Neuronal stem cell (in vitro differentiated cells): ENCODE results near the gene ENAH.

Source experiments
- DNase-seq: peaks from one replicate; pipeline ENCODE4 v3.0.0-alpha.2; 2013; ENCODE audit warnings: low spot score
- H2AFZ ChIP-seq: one replicate; pipeline ENCODE4 v1.6.1; 2013; ENCODE audit warnings: mild to moderate bottlenecking, low read length, inconsistent platforms
- H2AK5ac ChIP-seq: 2 replicates; pipeline ENCODE4 v1.6.1; 2013; ENCODE audit warnings: low read depth, mild to moderate bottlenecking, inconsistent platforms, low read length, moderate library complexity, mixed read lengths
- H2BK120ac ChIP-seq: 2 replicates; pipeline ENCODE4 v1.6.1; 2013; ENCODE audit warnings: low read depth, mild to moderate bottlenecking, inconsistent platforms, low read length, moderate library complexity, mixed read lengths
- H2BK12ac ChIP-seq: one replicate; pipeline ENCODE4 v1.6.1; 2013; ENCODE audit warnings: low read length, inconsistent platforms
- H2BK15ac ChIP-seq: 2 replicates; pipeline ENCODE4 v1.6.1; 2013; ENCODE audit warnings: mild to moderate bottlenecking, low read length, inconsistent platforms, mixed read lengths
- H2BK5ac ChIP-seq: one replicate; pipeline ENCODE4 v1.6.1; 2013; ENCODE audit warnings: inconsistent platforms, mild to moderate bottlenecking, low read length, moderate library complexity
- H3K14ac ChIP-seq: one replicate; pipeline ENCODE4 v1.6.1; 2013; ENCODE audit warnings: low read length, inconsistent platforms
- H3K18ac ChIP-seq: 2 replicates; pipeline ENCODE4 v1.6.1; 2013; ENCODE audit warnings: low read length, inconsistent platforms
- H3K23ac ChIP-seq: 2 replicates; pipeline ENCODE4 v1.6.1; 2013; ENCODE audit warnings: low read depth, mild to moderate bottlenecking, mixed read lengths, low read length, inconsistent platforms; ENCODE audit not compliant: poor library complexity
- H3K27ac ChIP-seq: replicated peaks from 3 replicates; pipeline ENCODE4 v1.5.1; 2013; ENCODE audit warnings: low read length, inconsistent platforms
- H3K27me3 ChIP-seq, 3 experiments: 2 replicates each; pipeline ENCODE4 v1.6.1; 2013; ENCODE audit warnings: low read length in 3 of 3, mild to moderate bottlenecking in 2 of 3, inconsistent platforms in 1 of 3, low read depth in 1 of 3, mixed read lengths in 1 of 3, moderate library complexity in 1 of 3; ENCODE audit not compliant: control insufficient read depth in 3 of 3, insufficient read depth in 3 of 3
- H3K36me3 ChIP-seq, 2 donors: replicated peaks in 1 of 2; 2 replicates each; pipeline ENCODE4 v1.6.1; 2013; ENCODE audit warnings: low read length in 2 of 2; ENCODE audit not compliant: control insufficient read depth in 2 of 2, insufficient read depth in 2 of 2
- H3K4ac ChIP-seq: 2 replicates; pipeline ENCODE4 v1.6.1; 2013; ENCODE audit warnings: inconsistent platforms, mild to moderate bottlenecking, low read length, moderate library complexity
- H3K4me1 ChIP-seq, 2 donors: 1 replicate in 1 of 2; 2 replicates in 1 of 2; pipeline ENCODE4 v1.6.1; 2013; ENCODE audit warnings: low read length in 2 of 2, low read depth in 1 of 2; ENCODE audit not compliant: control insufficient read depth in 2 of 2, insufficient read depth in 1 of 2
- H3K4me2 ChIP-seq: one replicate; pipeline ENCODE4 v1.6.1; 2013; ENCODE audit warnings: mild to moderate bottlenecking, low read length, inconsistent platforms; ENCODE audit not compliant: insufficient read depth, poor library complexity, severe bottlenecking
- H3K4me3 ChIP-seq, 2 donors: 2 replicates each; pipeline ENCODE4 v1.5.1; 2013; ENCODE audit warnings: low read length in 2 of 2, mild to moderate bottlenecking in 2 of 2, inconsistent platforms in 1 of 2, moderate library complexity in 1 of 2
- H3K79me1 ChIP-seq: one replicate; pipeline ENCODE4 v1.6.1; 2013; ENCODE audit warnings: low read depth, mild to moderate bottlenecking, inconsistent platforms, low read length, moderate library complexity
- H3K9ac ChIP-seq: one replicate; pipeline ENCODE4 v1.6.1; 2013; ENCODE audit warnings: mild to moderate bottlenecking, low read depth, low read length, inconsistent platforms; ENCODE audit not compliant: poor library complexity
- H3K9me3 ChIP-seq, 2 donors: replicated peaks in 1 of 2; 2 replicates each; pipeline versions ENCODE3 to v1.6.1; 2013; ENCODE audit warnings: low read length in 2 of 2, mild to moderate bottlenecking in 2 of 2, inconsistent platforms in 1 of 2, low read depth in 1 of 2, mixed read lengths in 1 of 2, moderate library complexity in 1 of 2; ENCODE audit not compliant: control insufficient read depth in 2 of 2, insufficient read depth in 1 of 2
- H4K8ac ChIP-seq: one replicate; pipeline ENCODE4 v1.6.1; 2013; ENCODE audit warnings: low read depth, mild to moderate bottlenecking, inconsistent platforms, low read length, moderate library complexity
- H4K91ac ChIP-seq: one replicate; pipeline ENCODE4 v1.6.1; 2013; ENCODE audit warnings: low read length, low read depth, mild to moderate bottlenecking, inconsistent platforms; ENCODE audit not compliant: poor library complexity
- WGBS, 2 donors: extraction: QIAGEN DNeasy Blood & Tissue Kit; methylation state at CpG; one replicate each; pipeline ENCODE4 v1.1.7; 2013; ENCODE audit warnings: missing lambda C conversion rate in 2 of 2, mixed read lengths in 1 of 2; ENCODE audit not compliant: insufficient read length in 2 of 2, insufficient replicate concordance in 1 of 2; ENCODE audit errors: extremely low coverage in 2 of 2; 5-methylcytosine and 5-hydroxymethylcytosine counted together

Gene ENAH

DNA sequence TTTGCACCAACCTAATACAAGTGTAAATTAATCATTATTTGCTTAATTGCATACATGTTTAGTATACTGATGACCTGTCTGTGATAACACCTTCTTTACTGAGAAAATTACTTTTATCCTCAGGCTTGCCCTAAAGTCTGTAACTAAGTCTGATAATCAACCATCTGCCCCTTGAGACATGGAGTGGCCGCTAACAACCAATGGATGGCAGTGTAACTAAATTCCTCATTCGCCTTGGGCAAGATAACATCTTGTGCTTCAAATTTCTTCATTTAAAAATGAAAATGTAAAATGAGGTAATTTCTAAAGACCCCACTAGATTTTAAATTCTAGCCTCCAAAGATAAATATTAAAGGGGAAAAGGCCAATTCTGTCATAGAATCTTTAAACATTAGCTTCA, 85.1 kb downstream of the ENAH start:
- Histone ChIP-seq H3K18ac (no peak overlapping the region), H3K23ac (no peak overlapping the region), H3K4me1 (peaks cover 0 to 2% of the 10 kb centered on the region in 2 donors), H3K4me3 (no peak overlapping the region), H3K4ac (no peak overlapping the region), H3K27ac (no peak overlapping the region), H3K9ac (no peak overlapping the region), H2BK120ac (no peak overlapping the region), H3K36me3 (peaks cover 4 to 69% of the 10 kb centered on the region in 2 donors), H2AK5ac (no peak overlapping the region), H4K91ac (no peak overlapping the region), H2BK15ac (no peak overlapping the region), H2BK5ac (no peak overlapping the region), H2AFZ (no peak overlapping the region), H3K27me3 (no peaks in the 10 kb centered on the region), H3K14ac (no peak overlapping the region), H3K79me1 (peaks cover 4% of the 10 kb centered on the region), H2BK12ac (no peak overlapping the region), H3K4me2 (no peak overlapping the region), H4K8ac (no peak overlapping the region), H3K9me3 (peaks cover 0 to 3% of the 10 kb centered on the region in 2 donors)
- WGBS, 2 donors = no CpG with 5 or more reads among the region's 2 CpGs
- no peak for DNase-seq

DNA sequence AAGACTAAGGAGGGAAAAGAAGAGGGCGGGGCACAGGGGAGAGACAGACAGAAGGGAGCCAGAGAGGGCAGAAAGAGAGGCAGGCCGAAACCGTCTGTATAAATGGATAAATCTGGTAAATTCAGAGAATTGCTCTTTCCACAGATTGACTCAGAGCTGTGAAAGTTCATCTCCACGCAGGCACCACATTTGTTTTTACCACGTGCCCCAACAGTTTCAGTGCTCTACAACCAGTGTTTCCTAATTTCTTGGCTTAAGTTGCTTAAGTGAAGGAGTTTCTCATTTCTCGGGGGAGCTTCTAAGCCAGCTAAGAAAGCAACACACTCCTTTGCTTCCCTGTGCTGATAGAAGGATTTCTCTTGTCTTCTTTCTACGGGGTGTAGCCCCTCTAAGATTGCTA, 87.1 kb downstream of the ENAH start:
- H2BK12ac ChIP-seq = no peak overlapping the region
- H3K9me3 ChIP-seq = no peaks in the 10 kb centered on the region
- H3K18ac ChIP-seq = no peak overlapping the region
- no peak overlapping the region for H3K4me2 ChIP-seq
- H2AFZ ChIP-seq = no peak overlapping the region
- H3K14ac ChIP-seq = no peak overlapping the region
- no peak overlapping the region for H3K4me3 ChIP-seq
- no peak overlapping the region for H4K91ac ChIP-seq
- no peak overlapping the region for H3K23ac ChIP-seq
- no peak overlapping the region for H2BK5ac ChIP-seq
- H3K27ac ChIP-seq = no peak overlapping the region
- H2BK15ac ChIP-seq = no peak overlapping the region
- no peaks in the 10 kb centered on the region for H3K79me1 ChIP-seq
- no CpG with 5 or more reads among the region's 7 CpGs for WGBS, 2 donors
- H2AK5ac ChIP-seq = no peak overlapping the region
- H3K36me3 ChIP-seq = peaks cover 6 to 77% of the 10 kb centered on the region in 2 donors
- H3K9ac ChIP-seq = no peak overlapping the region
- H4K8ac ChIP-seq = no peak overlapping the region
- no peak for DNase-seq
- peaks cover 0 to 2% of the 10 kb centered on the region in 2 donors for H3K4me1 ChIP-seq
- no peak overlapping the region for H3K4ac ChIP-seq
- H2BK120ac ChIP-seq = no peak overlapping the region
- H3K27me3 ChIP-seq = no peaks in the 10 kb centered on the region

DNA sequence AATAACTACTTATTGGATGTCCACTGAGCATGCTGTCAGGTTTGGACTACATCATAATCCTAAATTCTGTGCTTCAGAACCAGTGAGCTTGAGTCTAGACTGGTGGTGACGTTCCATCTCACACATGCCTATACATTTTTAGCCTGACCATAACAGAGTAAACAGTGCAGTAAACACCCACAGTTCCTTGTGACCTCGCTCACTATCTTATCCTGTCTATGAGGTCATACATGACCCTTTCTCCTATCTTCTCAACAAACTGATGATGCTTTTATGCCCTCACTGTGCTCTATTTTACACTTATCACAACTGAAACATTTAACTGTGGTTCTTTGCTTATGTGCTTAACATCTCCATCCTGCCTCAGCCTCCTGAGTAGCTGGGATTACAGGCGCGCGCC, 91.2 kb downstream of the ENAH start:
- Histone ChIP-seq H4K91ac (no peak overlapping the region), H3K4me1 (no peaks in the 10 kb centered on the region), H3K79me1 (no peaks in the 10 kb centered on the region), H2BK12ac (no peak overlapping the region), H3K9me3 (peaks cover 5 to 25% of the 10 kb centered on the region in 2 donors), H3K18ac (no peak overlapping the region), H3K4ac (no peak overlapping the region), H2BK120ac (no peak overlapping the region), H3K4me3 (no peak overlapping the region), H3K4me2 (no peak overlapping the region), H2AFZ (no peak overlapping the region), H4K8ac (no peak overlapping the region), H3K14ac (no peak overlapping the region), H3K9ac (no peak overlapping the region), H3K23ac (no peak overlapping the region), H2BK15ac (no peak overlapping the region), H3K27me3 (no peaks in the 10 kb centered on the region), H2BK5ac (no peak overlapping the region), H2AK5ac (no peak overlapping the region), H3K27ac (no peak overlapping the region), H3K36me3 (peaks cover 17 to 93% of the 10 kb centered on the region in 2 donors)
- WGBS, 2 donors = no CpG with 5 or more reads among the region's 5 CpGs
- DNase-seq = no peak

DNA sequence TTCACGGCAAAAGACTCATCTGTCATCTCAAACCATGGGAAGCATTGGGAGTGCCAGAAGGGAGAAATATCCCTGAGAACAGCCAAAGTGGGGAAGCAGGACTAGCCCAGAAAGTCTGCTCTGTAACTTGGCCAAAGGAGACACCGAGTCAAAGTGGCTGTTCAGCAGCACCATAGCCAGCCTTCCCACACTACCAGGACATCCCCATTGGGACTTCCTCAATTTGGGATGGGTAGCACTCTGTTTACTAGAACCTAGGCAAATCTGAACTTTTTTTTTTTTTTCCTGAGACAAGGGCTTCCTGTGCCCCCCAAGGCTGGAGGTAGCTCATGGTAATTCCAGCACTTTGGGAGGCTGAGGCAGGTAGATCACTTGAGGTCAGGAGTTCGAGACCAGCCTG, 93.0 kb downstream of the ENAH start:
- DNase-seq = no peak
- Histone ChIP-seq H3K23ac (no peak overlapping the region), H3K36me3 (peaks cover 15 to 89% of the 10 kb centered on the region in 2 donors), H2AK5ac (no peak overlapping the region), H2BK12ac (no peak overlapping the region), H2BK15ac (no peak overlapping the region), H3K27me3 (no peaks in the 10 kb centered on the region), H2BK120ac (no peak overlapping the region), H3K4ac (no peak overlapping the region), H3K4me2 (no peak overlapping the region), H2AFZ (no peak overlapping the region), H3K9me3 (peaks cover 6 to 33% of the 10 kb centered on the region in 2 donors), H3K79me1 (no peaks in the 10 kb centered on the region), H3K4me3 (no peak overlapping the region), H4K91ac (no peak overlapping the region), H3K14ac (no peak overlapping the region), H4K8ac (no peak overlapping the region), H3K4me1 (no peaks in the 10 kb centered on the region), H3K18ac (no peak overlapping the region), H3K27ac (no peak overlapping the region), H2BK5ac (no peak overlapping the region), H3K9ac (no peak overlapping the region)
- no CpG with 5 or more reads among the region's 3 CpGs for WGBS, 2 donors
